HepG2 (cell line): ENCODE measurements around the gene ETV6. TPM values are rescaled to one million over a fixed set of nuclear protein-coding genes. Genes with fewer than 3 reads are reported as not detected.

Source experiments
- ARID2 ChIP-seq: sonication (generic); formaldehyde crosslinking; IDR thresholded peaks from 2 replicates; pipeline ENCODE4 v1.8.1; 2022; ENCODE audit warnings: mild to moderate bottlenecking, missing genetic modification reagents, borderline replicate concordance
- BORCS8-MEF2B ChIP-seq: sonication (generic); formaldehyde crosslinking; IDR thresholded peaks from 2 replicates; pipeline ENCODE4 v1.8.0; 2022; ENCODE audit warnings: mild to moderate bottlenecking, missing genetic modification reagents
- CBX2 ChIP-seq, 2 experiments: fragments of 200-600 bp in 1 of 2; sonication (generic); formaldehyde crosslinking in 1 of 2; IDR thresholded peaks; 2 replicates each; pipeline versions ENCODE4 v1.7.0 to v1.8.1; 2018 to 2022; ENCODE audit warnings: low read depth in 2 of 2, low read length in 1 of 2, mild to moderate bottlenecking in 1 of 2, missing genetic modification reagents in 1 of 2
- CEBPB ChIP-seq: IDR thresholded peaks from 2 replicates; pipeline ENCODE4 v1.6.1; 2011; ENCODE audit warnings: low read depth, low read length, improper control_type of control experiment, borderline replicate concordance
- CENPX ChIP-seq: sonication (generic); formaldehyde crosslinking; IDR thresholded peaks from 2 replicates; pipeline ENCODE4 v1.9.0; 2021; ENCODE audit warnings: mild to moderate bottlenecking, missing genetic modification reagents, moderate library complexity
- GFI1 ChIP-seq: sonication (generic); formaldehyde crosslinking; IDR thresholded peaks from 2 replicates; pipeline ENCODE4 v1.5.0; 2020; ENCODE audit warnings: missing genetic modification reagents, mild to moderate bottlenecking, borderline replicate concordance
- HOXA5 ChIP-seq: sonication (generic); formaldehyde crosslinking; IDR thresholded peaks from 2 replicates; pipeline ENCODE4 v1.4.0; 2020; ENCODE audit warnings: missing genetic modification reagents
- ISL2 ChIP-seq: sonication (generic); formaldehyde crosslinking; IDR thresholded peaks from 2 replicates; pipeline ENCODE4 v1.5.0; 2020; ENCODE audit warnings: missing genetic modification reagents
- JUND ChIP-seq: sonication (generic); formaldehyde crosslinking; IDR thresholded peaks from 2 replicates; pipeline ENCODE4 v1.8.0; 2022; ENCODE audit warnings: mild to moderate bottlenecking, missing genetic modification reagents
- MXI1 ChIP-seq: IDR thresholded peaks from 3 replicates; pipeline ENCODE4 v1.6.1; 2012; ENCODE audit warnings: low read depth, low read length, inconsistent platforms, borderline replicate concordance
- NONO ChIP-seq, 2 experiments: fragments of 450-650 bp in 1 of 2; sonication (generic) in 1 of 2; formaldehyde crosslinking in 1 of 2; IDR thresholded peaks in 1 of 2; conservative IDR thresholded peaks in 1 of 2; 2 replicates each; pipeline versions ENCODE4 v1.6.1 to v1.8.0; 2017 to 2022; ENCODE audit warnings: mild to moderate bottlenecking in 1 of 2, missing genetic modification reagents in 1 of 2, moderate library complexity in 1 of 2
- NR1H2 ChIP-seq: sonication (generic); formaldehyde crosslinking; IDR thresholded peaks from 2 replicates; pipeline ENCODE4 v1.8.1; 2022; ENCODE audit warnings: low read depth, missing genetic modification reagents, borderline replicate concordance
- RAD21 ChIP-seq: fragments of 450-650 bp; formaldehyde crosslinking; IDR thresholded peaks from 2 replicates; pipeline ENCODE4 v1.5.0; 2020; ENCODE audit warnings: mild to moderate bottlenecking
- RAD51 ChIP-seq: fragments of 450-650 bp; IDR thresholded peaks from 2 replicates; pipeline ENCODE4 v1.6.1; 2016; ENCODE audit warnings: borderline replicate concordance
- RBFOX2 ChIP-seq: fragments of 200-400 bp; formaldehyde crosslinking; IDR thresholded peaks from 2 replicates; pipeline ENCODE4 v1.6.1; 2017; ENCODE audit warnings: low read depth, mild to moderate bottlenecking, low read length
- ZMYM2 ChIP-seq: sonication (generic); formaldehyde crosslinking; IDR thresholded peaks from 2 replicates; pipeline ENCODE4 v1.8.0; 2022; ENCODE audit warnings: mild to moderate bottlenecking, missing genetic modification reagents
- ZNF333 ChIP-seq: sonication (generic); formaldehyde crosslinking; IDR thresholded peaks from 2 replicates; pipeline ENCODE4 v1.4.0; 2020; ENCODE audit warnings: mild to moderate bottlenecking, missing genetic modification reagents, borderline replicate concordance
- polyA plus RNA-seq, 8 experiments: library from polyadenylated mRNA; depleted of rRNA in 3 of 8; stranded (reverse) in 7 of 8; unstranded in 1 of 8; fragments of >200 nt; fragmentation: Illumina TruSeq in 4 of 8; extraction: Trizol in 4 of 8; gene quantifications; 2 replicates each; pipeline versions ENCODE4 v1.2.1 to v1.2.3, GENCODE V29; 2011 to 2016; ENCODE audit warnings: low read depth in 4 of 8, missing spikeins in 1 of 8, mixed read lengths in 1 of 8; ENCODE audit not compliant: insufficient read depth in 1 of 8
- total RNA-seq, 5 experiments: library from RNA; depleted of rRNA; stranded (reverse); fragments of >200 nt; fragmentation: Illumina TruSeq; extraction: Trizol; gene quantifications; 2 replicates each; pipeline ENCODE4 v1.2.3, GENCODE V29; 2016; ENCODE audit warnings: low read depth in 1 of 5
- TF ChIP-seq, protein P1 (sequence below): sonication (generic); formaldehyde crosslinking; IDR thresholded peaks from 2 replicates; pipeline ENCODE4 v1.4.0; 2020; ENCODE audit warnings: missing genetic modification reagents
- TF ChIP-seq, protein P2 (sequence below): sonication (generic); formaldehyde crosslinking; IDR thresholded peaks from 2 replicates; pipeline ENCODE4 v1.8.0; 2022; ENCODE audit warnings: mild to moderate bottlenecking, missing genetic modification reagents, borderline replicate concordance
- TF ChIP-seq, protein P3 (sequence below): IDR thresholded peaks from 2 replicates; pipeline ENCODE4 v1.6.1; 2016; ENCODE audit warnings: low read depth, borderline replicate concordance
- TF ChIP-seq, protein P4 (sequence below): sonication (generic); formaldehyde crosslinking; IDR thresholded peaks from 2 replicates; pipeline ENCODE4 v1.5.0; 2020; ENCODE audit warnings: mild to moderate bottlenecking, missing genetic modification reagents, moderate library complexity
- TF ChIP-seq, protein P5 (sequence below): sonication (generic); formaldehyde crosslinking; IDR thresholded peaks from 2 replicates; pipeline ENCODE4 v1.4.0; 2020; ENCODE audit warnings: mild to moderate bottlenecking, missing genetic modification reagents

ETV6 gene
- total and polyA plus RNA-seq, 2 of the 13 experiments (the other 11 are each of a cell fraction or from before 2014, with no cell fraction given): 2.2 to 3.0 TPM

DNA sequence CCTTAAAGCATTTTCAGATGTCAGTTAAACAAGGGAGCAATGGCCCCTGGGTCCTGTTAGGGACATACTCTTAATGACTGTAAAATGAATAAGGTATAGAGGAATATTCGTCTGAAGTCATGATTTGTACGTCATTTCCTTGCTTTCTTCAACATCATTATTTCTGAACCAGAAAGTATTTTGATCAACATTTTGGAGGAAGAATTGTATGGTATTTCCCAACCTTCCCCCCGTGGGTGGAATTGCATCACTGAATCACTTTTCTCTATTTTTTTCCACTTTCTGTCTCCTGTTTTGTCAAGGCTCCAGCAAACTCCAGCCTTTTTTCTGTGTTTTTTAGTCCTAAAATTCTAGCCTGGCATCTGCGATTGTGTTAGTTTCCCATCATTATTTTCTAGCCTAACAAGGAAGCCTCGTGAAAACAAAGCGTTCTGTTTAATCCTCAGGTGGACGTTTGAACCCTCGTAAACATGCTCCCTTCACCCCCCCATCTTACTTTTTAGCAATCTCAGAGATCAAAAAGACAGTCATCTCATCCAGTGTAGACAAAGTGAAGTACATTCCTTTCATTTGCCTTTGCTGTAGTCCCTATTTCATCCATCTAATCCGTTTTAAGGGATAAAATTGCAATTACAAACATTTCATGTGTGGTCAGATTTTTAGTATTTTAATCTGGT lies 62.3 kb downstream of the ETV6 start (continued):
- no peak for TF ChIP-seq ARID2
- no peak for TF ChIP-seq CENPX
- TF ChIP-seq RAD21 (CRISPR knock-in tag): no peak
- peak; percentile 38; the same call in 1 of the 2 replicates for TF ChIP-seq ISL2 (CRISPR knock-in tag)
- TF ChIP-seq CEBPB: peak; percentile 11; the same call in 1 of the 2 replicates
- no peak for TF ChIP-seq CBX2 (IDR thresholded peaks at IDR 0.05; ENCODE audit: low read depth, low read length)
- no peak for TF ChIP-seq CBX2 (CRISPR knock-in tag; IDR thresholded peaks at IDR 0.05; ENCODE audit: low read depth)
- TF ChIP-seq NR1H2 (CRISPR knock-in tag): no peak
- no peak for TF ChIP-seq HOXA5 (CRISPR knock-in tag)
- TF ChIP-seq MXI1: no peak
- no peak for TF ChIP-seq RBFOX2
- no peak for TF ChIP-seq BORCS8-MEF2B
- TF ChIP-seq, protein P1, sequence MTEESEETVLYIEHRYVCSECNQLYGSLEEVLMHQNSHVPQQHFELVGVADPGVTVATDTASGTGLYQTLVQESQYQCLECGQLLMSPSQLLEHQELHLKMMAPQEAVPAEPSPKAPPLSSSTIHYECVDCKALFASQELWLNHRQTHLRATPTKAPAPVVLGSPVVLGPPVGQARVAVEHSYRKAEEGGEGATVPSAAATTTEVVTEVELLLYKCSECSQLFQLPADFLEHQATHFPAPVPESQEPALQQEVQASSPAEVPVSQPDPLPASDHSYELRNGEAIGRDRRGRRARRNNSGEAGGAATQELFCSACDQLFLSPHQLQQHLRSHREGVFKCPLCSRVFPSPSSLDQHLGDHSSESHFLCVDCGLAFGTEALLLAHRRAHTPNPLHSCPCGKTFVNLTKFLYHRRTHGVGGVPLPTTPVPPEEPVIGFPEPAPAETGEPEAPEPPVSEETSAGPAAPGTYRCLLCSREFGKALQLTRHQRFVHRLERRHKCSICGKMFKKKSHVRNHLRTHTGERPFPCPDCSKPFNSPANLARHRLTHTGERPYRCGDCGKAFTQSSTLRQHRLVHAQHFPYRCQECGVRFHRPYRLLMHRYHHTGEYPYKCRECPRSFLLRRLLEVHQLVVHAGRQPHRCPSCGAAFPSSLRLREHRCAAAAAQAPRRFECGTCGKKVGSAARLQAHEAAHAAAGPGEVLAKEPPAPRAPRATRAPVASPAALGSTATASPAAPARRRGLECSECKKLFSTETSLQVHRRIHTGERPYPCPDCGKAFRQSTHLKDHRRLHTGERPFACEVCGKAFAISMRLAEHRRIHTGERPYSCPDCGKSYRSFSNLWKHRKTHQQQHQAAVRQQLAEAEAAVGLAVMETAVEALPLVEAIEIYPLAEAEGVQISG (CRISPR knock-in tag): no peak
- TF ChIP-seq, protein P2, sequence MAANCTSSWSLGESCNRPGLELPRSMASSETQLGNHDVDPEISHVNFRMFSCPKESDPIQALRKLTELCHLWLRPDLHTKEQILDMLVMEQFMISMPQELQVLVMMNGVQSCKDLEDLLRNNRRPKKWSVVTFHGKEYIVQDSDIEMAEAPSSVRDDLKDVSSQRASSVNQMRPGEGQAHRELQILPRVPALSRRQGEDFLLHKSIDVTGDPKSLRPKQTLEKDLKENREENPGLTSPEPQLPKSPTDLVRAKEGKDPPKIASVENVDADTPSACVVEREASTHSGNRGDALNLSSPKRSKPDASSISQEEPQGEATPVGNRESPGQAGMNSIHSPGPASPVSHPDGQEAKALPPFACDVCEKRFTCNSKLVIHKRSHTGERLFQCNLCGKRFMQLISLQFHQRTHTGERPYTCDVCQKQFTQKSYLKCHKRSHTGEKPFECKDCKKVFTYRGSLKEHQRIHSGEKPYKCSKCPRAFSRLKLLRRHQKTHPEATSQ (CRISPR knock-in tag): no peak
- TF ChIP-seq ZNF333 (CRISPR knock-in tag): no peak
- TF ChIP-seq JUND (CRISPR knock-in tag): no peak
- no peak for TF ChIP-seq ZMYM2 (CRISPR knock-in tag)
- TF ChIP-seq GFI1 (CRISPR knock-in tag): peak; percentile 62; the same call in 1 of the 2 replicates
- TF ChIP-seq RAD51: no peak
- TF ChIP-seq NONO (IDR thresholded peaks at IDR 0.05): no peak
- no peak for TF ChIP-seq NONO (CRISPR knock-in tag; conservative IDR thresholded peaks at IDR 0.05)
- TF ChIP-seq, protein P3, sequence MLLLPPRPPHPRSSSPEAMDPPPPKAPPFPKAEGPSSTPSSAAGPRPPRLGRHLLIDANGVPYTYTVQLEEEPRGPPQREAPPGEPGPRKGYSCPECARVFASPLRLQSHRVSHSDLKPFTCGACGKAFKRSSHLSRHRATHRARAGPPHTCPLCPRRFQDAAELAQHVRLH (CRISPR knock-in tag): no peak
- TF ChIP-seq, protein P4, sequence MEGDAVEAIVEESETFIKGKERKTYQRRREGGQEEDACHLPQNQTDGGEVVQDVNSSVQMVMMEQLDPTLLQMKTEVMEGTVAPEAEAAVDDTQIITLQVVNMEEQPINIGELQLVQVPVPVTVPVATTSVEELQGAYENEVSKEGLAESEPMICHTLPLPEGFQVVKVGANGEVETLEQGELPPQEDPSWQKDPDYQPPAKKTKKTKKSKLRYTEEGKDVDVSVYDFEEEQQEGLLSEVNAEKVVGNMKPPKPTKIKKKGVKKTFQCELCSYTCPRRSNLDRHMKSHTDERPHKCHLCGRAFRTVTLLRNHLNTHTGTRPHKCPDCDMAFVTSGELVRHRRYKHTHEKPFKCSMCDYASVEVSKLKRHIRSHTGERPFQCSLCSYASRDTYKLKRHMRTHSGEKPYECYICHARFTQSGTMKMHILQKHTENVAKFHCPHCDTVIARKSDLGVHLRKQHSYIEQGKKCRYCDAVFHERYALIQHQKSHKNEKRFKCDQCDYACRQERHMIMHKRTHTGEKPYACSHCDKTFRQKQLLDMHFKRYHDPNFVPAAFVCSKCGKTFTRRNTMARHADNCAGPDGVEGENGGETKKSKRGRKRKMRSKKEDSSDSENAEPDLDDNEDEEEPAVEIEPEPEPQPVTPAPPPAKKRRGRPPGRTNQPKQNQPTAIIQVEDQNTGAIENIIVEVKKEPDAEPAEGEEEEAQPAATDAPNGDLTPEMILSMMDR: no peak
- TF ChIP-seq, protein P5, sequence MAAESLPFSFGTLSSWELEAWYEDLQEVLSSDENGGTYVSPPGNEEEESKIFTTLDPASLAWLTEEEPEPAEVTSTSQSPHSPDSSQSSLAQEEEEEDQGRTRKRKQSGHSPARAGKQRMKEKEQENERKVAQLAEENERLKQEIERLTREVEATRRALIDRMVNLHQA: no peak
